BE2C (cell line): ENCODE data around the gene SH3RF3.

Source experiments
- DNase-seq: peaks from one replicate; pipeline ENCODE4 v3.0.0-alpha.2; 2020
- H3K27me3 ChIP-seq: fragments of 250-450 bp; sonication (Bioruptor Pico); 2 replicates; pipeline ENCODE4 v1.5.1; 2020; ENCODE audit warnings: mild to moderate bottlenecking
- H3K36me3 ChIP-seq: fragments of 250-450 bp; sonication (Bioruptor Pico); 2 replicates; pipeline ENCODE4 v1.5.1; 2020; ENCODE audit warnings: mild to moderate bottlenecking
- H3K4me1 ChIP-seq: fragments of 250-450 bp; sonication (Bioruptor Pico); 2 replicates; pipeline ENCODE4 v1.5.1; 2020
- H3K4me3 ChIP-seq: 2 replicates; pipeline ENCODE4 v1.5.1; 2011; ENCODE audit warnings: low read depth, low read length
- H3K9me3 ChIP-seq: fragments of 250-450 bp; sonication (Bioruptor Pico); 2 replicates; pipeline ENCODE4 v1.5.1; 2020
- CTCF ChIP-seq: IDR thresholded peaks from 2 replicates; pipeline ENCODE4 v1.5.1; 2012; ENCODE audit warnings: mild to moderate bottlenecking, low read depth, low read length

SH3RF3 gene

GRCh38 chr2:109434351-109434750, 305.3 kb downstream of the SH3RF3 start:
- no peak for TF ChIP-seq CTCF
- Histone ChIP-seq H3K36me3 (no peaks in the 10 kb centered on the region), H3K9me3 (no peaks in the 10 kb centered on the region), H3K4me3 (no peak overlapping the region), H3K4me1 (no peaks in the 10 kb centered on the region), H3K27me3 (no peaks in the 10 kb centered on the region)
- DNase-seq, result no peak

DNA sequence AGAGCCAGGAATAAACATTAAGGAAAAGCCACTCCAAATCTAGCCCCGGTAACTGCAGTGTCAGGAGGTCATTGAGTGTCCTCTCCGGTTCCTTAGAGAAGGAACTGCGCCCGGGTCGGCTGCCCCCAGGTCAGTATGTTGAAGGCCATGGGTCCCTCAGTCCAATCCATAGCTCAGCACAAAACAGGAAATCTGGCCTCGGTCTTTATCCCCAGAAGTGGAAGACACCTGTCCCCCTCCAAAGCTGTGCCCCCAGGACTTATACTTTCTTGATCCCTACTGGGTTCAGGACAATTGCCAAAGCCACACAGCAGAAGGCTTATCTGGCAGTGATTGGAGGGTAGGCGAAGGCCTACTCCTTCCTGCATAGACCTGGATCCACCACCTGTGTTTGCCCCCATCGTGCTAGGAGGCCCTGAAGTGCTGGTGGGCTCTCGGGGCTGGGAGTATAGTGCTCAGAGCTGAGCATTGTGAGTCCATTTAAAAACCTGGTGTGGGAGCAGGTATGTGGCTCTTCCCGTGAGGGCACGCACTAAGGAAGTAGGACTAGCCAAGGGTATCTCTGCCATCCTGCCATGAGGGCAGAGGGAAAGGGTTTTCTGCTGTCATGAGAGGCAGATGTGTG, 306.2 kb downstream of the SH3RF3 start:
- DNase-seq, result no peak
- Histone ChIP-seq H3K36me3 (no peaks in the 10 kb centered on the region), H3K4me3 (no peak overlapping the region), H3K27me3 (no peaks in the 10 kb centered on the region), H3K4me1 (no peaks in the 10 kb centered on the region), H3K9me3 (no peaks in the 10 kb centered on the region)
- no peak for TF ChIP-seq CTCF

DNA sequence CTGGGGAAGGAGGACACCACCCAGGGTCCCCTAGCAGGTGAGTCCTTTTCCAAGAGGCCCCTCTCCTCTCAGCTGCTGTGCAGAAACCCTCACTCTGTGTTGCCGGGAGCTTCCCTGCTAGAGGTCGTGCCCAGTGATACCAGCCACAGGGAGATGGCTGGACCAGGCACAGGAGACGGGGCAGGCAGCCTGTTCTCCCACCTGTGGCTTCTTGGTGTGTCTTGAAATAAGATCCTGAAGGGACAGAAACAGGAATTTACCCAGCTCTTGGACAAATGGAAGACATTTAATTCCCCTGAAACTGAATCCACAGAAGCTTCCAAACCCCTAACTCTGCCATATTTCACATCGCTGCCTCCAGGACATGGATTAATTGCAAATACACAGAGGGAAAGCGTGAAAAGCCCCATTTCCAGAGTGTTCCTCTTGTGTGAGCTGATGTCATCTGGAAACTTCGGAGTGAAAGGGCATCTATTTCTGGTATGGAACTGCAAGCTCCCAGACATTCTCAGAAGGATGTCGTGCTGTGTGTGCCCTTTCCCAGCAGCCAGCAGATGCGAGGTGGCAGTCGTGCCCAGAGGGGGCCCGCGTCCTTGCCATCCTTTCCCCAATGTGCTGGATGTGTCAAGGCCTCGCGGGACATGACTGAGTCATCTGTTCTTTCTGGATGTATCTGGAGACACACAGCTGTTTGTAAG, 307.0 kb downstream of the SH3RF3 start:
- Histone ChIP-seq H3K4me3 (no peak overlapping the region), H3K27me3 (no peaks in the 10 kb centered on the region), H3K4me1 (no peaks in the 10 kb centered on the region), H3K9me3 (no peaks in the 10 kb centered on the region), H3K36me3 (no peaks in the 10 kb centered on the region)
- no peak for TF ChIP-seq CTCF
- DNase-seq, result no peak

DNA sequence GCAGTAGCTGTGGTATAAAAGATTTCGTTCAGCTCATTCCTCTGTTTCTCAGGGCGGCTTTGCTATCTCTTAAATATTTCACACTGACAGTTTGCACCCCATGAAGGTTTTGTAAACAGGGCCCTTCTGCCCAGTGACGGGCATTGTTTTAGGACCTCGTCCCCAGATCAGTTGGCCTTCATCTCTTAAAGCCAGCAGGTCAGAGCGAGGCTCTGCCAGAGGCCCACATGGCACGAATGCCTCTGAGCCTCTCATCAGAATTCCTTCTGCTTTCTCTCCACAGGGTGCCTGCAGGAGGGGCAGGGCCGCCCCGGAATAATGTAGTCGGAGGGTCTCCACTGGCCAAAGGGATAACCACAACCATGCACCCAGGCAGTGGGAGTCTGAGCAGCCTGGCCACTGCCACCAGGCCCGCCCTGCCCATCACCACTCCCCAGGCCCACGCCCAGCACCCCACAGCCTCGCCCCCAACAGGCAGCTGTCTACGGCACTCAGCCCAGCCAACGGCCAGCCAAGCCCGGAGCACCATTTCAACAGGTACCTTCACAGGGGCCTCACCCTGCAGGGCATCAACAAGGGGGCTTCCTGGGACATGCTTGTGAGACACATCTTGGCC, 307.7 kb downstream of the SH3RF3 start:
- no peaks in the 10 kb centered on the region for H3K36me3 ChIP-seq
- no peak for TF ChIP-seq CTCF
- H3K9me3 ChIP-seq, result no peaks in the 10 kb centered on the region
- H3K4me1 ChIP-seq, result no peaks in the 10 kb centered on the region
- DNase-seq, result no peak
- no peak overlapping the region for H3K4me3 ChIP-seq
- no peaks in the 10 kb centered on the region for H3K27me3 ChIP-seq

DNA sequence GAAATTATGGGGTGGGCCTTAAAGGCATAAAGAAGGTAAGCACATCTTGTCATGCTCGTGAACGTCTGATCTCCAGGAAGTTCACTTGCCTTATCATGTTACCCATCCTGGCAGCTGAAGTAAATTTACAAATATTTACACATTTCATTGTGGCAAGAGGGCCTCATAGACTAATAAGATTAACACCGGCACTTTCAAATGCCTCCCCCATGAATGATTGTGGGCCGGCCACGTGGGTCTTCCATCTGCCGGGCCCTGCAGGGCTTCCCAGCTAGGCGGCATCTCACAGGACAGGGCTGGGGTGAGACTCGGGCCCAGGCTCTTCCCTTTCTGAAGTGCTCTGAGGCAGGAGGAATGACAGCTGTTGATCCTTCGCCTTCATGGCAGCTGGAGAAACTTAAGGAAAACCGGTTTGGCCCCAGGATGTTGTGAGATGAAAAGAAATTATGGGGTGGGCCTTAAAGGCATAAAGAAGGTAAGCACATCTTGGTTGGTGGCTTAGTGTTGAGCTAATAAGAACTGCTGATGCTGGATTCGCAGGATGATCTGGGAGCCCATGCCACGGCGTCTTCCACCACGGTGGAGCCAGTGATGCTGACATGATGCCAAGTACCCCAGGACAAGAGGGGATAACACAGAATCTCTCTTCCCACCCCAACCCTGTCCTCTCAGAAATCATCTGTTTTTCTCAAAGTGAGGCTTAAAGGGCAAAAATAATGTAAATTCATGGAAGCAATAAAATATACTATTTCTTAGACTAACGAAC, 308.5 kb downstream of the SH3RF3 start:
- no peak for TF ChIP-seq CTCF
- Histone ChIP-seq H3K27me3 (no peaks in the 10 kb centered on the region), H3K9me3 (no peaks in the 10 kb centered on the region), H3K4me3 (no peak overlapping the region), H3K4me1 (no peaks in the 10 kb centered on the region), H3K36me3 (no peaks in the 10 kb centered on the region)
- DNase-seq, result no peak
